AG09319 (cell line): Measurements from ENCODE around the gene MAN1A2.

ENCODE experiments used
- DNase-seq: peaks from one replicate; pipeline ENCODE4 v3.0.0-alpha.2; 2010; ENCODE audit warnings: low read depth; ENCODE audit errors: extremely low read depth
- TF ChIP-seq, protein P1 (sequence below): IDR thresholded peaks from 2 replicates; pipeline ENCODE4 v1.5.1; 2011; ENCODE audit warnings: low read depth, mild to moderate bottlenecking, inconsistent platforms, low read length, moderate library complexity

Gene MAN1A2

DNA sequence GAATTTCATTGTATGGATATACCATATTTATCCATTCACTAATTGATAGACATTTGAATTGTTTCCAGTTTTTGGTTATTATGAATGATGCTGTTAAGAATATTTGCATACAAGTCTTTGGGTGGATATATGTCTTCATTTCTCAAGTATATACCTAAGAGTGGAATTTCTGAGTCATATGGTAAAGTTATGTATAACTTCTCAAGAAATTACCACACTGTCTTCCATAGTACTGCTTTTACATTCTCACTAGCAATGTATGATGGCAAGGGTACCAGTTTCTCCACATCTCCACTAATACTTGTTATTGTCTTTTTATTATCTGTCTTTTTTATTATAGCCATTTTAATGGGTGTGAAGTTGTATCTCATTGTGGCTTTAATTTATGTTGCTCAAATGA, 164.0 kb downstream of the MAN1A2 start:
- TF ChIP-seq, protein P1, sequence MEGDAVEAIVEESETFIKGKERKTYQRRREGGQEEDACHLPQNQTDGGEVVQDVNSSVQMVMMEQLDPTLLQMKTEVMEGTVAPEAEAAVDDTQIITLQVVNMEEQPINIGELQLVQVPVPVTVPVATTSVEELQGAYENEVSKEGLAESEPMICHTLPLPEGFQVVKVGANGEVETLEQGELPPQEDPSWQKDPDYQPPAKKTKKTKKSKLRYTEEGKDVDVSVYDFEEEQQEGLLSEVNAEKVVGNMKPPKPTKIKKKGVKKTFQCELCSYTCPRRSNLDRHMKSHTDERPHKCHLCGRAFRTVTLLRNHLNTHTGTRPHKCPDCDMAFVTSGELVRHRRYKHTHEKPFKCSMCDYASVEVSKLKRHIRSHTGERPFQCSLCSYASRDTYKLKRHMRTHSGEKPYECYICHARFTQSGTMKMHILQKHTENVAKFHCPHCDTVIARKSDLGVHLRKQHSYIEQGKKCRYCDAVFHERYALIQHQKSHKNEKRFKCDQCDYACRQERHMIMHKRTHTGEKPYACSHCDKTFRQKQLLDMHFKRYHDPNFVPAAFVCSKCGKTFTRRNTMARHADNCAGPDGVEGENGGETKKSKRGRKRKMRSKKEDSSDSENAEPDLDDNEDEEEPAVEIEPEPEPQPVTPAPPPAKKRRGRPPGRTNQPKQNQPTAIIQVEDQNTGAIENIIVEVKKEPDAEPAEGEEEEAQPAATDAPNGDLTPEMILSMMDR = no peak
- no peak for DNase-seq

DNA sequence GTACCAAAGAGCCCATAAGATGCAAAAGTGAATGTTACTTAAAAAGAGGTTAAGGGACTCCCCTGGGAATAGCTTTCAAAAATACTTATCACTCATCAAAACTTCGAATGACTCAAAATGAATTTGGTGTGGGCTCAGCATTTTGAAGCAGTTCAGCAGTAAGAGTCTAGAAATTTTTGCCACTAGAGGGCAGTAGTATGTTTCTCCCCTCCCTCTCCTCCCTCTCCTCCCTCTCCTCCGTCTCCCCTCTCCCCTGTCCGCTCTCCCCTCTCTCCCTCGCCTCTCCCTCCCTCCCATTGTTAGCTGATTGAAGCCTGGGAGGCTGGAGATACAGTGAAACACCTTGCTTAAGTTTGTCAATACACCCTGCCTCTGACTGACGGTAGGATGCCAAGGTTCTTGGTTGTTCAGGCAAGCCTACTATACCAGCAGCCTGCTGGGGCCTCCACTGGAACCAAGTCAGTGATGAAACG, 167.8 kb downstream of the MAN1A2 start:
- DNase-seq = no peak
- TF ChIP-seq, protein P1 = peak; percentile 56

DNA sequence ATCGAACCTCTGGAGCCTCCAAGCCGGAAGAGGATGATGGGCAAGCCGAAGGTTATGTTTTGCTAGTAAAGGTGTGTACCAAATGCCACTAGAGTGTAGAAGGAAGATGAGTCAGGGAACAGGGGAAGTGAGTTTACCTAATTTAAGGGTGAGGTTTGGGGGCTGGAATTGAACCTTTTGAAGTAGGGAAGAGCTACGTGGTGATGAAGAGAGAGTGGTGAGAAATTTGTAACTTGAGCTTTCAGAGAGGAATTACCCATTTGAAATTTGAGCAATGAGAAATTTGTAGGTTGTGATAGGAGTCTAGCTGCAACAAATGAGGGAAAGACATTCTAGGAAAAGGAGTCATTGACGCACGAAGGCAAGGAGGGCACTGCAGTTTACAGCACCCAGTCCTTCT, 168.6 kb downstream of the MAN1A2 start:
- TF ChIP-seq, protein P1 = no peak

DNA sequence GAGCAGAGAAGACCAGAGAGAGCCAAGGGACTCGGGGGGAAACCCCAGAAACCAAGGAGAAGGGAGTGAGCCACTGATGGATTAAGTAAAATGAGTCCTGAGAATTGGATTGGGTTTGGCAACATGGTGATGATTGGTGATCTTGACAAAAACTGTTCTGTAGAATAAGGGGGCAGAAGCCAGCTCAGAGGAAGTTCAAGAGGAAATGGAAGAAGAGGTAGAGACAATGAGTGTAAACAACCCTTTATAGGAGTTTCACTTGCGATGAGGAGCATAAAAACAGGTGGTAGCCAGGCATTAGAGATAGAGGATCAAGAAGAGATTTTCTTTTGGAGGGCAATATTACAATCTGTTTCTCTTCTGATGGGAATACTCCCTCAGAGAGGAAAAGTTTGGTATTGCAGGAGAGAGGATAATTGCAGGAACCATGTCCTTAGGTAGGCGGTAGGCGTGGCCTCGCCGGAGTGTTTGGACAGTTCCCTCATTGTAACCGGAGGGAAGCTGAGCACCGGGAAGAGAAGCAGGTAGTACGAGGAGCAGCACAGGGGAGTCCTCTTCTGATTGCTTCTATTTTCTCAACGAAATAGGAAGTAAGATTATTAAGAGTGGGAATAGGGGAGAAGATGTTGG, 170.2 kb downstream of the MAN1A2 start:
- TF ChIP-seq, protein P1 = no peak
- no peak for DNase-seq

More for the DNA sequence above, 168.6 kb downstream of the MAN1A2 start:
- DNase-seq = no peak

DNA sequence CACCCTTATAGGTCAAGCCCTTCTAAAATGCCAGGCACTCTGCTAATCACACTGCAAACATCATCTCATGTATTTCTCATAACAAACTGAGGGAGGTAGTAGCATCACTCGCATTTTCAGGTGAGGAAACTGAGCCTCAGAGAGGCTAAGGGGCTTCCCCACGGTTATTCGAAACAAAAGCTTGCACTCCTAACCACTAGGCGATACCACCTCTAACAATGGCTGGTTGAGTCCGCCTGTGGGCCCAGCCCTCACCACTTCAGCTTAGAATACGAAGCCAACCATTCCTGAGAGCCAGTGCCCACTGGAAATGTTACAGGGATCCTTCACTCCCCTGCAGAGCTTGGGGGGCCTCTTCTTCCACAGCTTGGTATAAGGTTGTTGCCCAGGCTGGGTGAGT, 173.3 kb downstream of the MAN1A2 start:
- TF ChIP-seq, protein P1 = no peak
- DNase-seq = no peak

DNA sequence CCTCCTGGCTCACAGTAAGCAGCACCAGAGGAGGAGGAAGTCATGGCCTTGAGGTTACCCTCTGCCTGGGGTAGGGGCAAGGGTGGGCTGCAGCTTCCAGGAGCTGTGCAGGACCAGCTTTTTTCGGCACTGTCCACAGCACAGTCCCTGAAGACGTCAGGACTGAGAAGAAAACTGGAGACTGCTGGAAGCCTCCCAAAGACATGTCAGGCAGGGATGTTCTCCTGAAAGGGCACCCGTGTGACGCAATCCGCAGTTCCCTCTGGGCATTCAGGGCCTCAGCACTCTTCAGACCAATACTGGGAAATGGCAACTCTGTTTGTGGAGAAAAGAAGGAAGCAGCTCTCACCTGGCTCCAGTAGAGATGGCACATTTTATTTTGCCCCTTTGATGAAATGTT, 173.8 kb downstream of the MAN1A2 start:
- DNase-seq = no peak

DNA sequence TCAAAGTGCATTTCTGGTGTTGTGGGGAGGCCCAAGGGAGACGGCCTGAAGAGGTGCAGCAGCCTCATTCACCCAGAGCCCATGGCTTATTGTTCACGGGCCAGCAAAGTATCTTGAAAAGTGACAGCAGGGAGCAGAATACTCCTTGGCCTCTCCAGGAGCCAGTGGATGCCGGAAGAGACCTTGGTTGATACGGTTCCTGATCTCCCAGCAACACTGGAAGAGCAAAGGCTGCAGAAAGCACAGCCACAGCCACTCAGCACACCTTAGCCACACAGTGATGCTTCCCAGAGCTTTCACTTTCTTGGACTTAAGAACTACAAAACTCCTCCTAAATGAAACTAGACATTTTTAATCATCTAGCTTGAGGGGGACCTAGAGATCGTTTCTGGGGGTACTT, 174.3 kb downstream of the MAN1A2 start:
- TF ChIP-seq, protein P1 = no peak
- no peak for DNase-seq

More for the DNA sequence above, 173.8 kb downstream of the MAN1A2 start:
- TF ChIP-seq, protein P1 = no peak
